HCT116 (cell line): Measurements from ENCODE around the gene TRIM10.
"Not testable (repeated sequence)": the region's sequence is repeated elsewhere in the genome, so short reads cannot be mapped to it uniquely, and the experiment has no call there.

Source experiments
- ATF3 ChIP-seq: IDR thresholded peaks from 2 replicates; pipeline ENCODE4 v1.6.1; 2012
- CTCF ChIP-seq, 3 experiments: fragments of 200-600 bp in 1 of 3; sonication (generic) in 1 of 3; IDR thresholded peaks in 2 of 3; conservative IDR thresholded peaks in 1 of 3; 2 replicates each; pipeline ENCODE4 v1.5.1; 2012 to 2017; ENCODE audit warnings: low read depth in 2 of 3, low read length in 2 of 3, antibody characterized with exemption in 1 of 3, borderline replicate concordance in 1 of 3, control low read depth in 1 of 3, mild to moderate bottlenecking in 1 of 3, mixed read lengths in 1 of 3, mixed run types in 1 of 3, moderate library complexity in 1 of 3; ENCODE audit not compliant: insufficient read depth in 1 of 3
- EZH2 ChIP-seq: fragments of 200-600 bp; sonication (generic); IDR thresholded peaks from 2 replicates; pipeline ENCODE4 v1.6.1; 2017; ENCODE audit warnings: antibody characterized with exemption, mixed run types
- EZH2phosphoT487 ChIP-seq: fragments of 200-600 bp; IDR thresholded peaks from 2 replicates; pipeline ENCODE4 v1.6.1; 2018; ENCODE audit warnings: antibody characterized with exemption, borderline replicate concordance
- FOSL1 ChIP-seq: IDR thresholded peaks from 2 replicates; pipeline ENCODE4 v1.6.1; 2012; ENCODE audit warnings: low read depth
- POLR2A ChIP-seq: IDR thresholded peaks from 2 replicates; pipeline ENCODE4 v1.7.0; 2011; ENCODE audit warnings: borderline replicate concordance; ENCODE audit not compliant: insufficient read depth, insufficient read length; ENCODE audit errors: extremely low read depth
- POLR2AphosphoS5 ChIP-seq: IDR thresholded peaks from 2 replicates; pipeline ENCODE4 v1.6.1; 2011; ENCODE audit warnings: mild to moderate bottlenecking, low read depth, low read length, moderate library complexity
- REST ChIP-seq: IDR thresholded peaks from 2 replicates; pipeline ENCODE4 v1.6.1; 2012; ENCODE audit warnings: low read depth
- SP1 ChIP-seq: IDR thresholded peaks from 2 replicates; pipeline ENCODE4 v1.6.1; 2012; ENCODE audit warnings: low read depth
- TF ChIP-seq, protein P1 (sequence below): IDR thresholded peaks from 2 replicates; pipeline ENCODE4 v1.6.1; 2012

GRCh38 chr6:30165238-30165637 lies 4.2 kb upstream of the TRIM10 start:
- not testable (repeated sequence) for TF ChIP-seq EZH2phosphoT487; EZH2; ATF3; CTCF (IDR thresholded peaks at IDR 0.05 in 2 of 3, conservative IDR thresholded peaks at IDR 0.05 in 1 of 3; ENCODE audit: borderline replicate concordance in 1 of 3, insufficient read depth in 1 of 3, low read depth in 2 of 3, low read length in 2 of 3); POLR2AphosphoS5; POLR2A; REST; SP1; FOSL1
- TF ChIP-seq, protein P1, sequence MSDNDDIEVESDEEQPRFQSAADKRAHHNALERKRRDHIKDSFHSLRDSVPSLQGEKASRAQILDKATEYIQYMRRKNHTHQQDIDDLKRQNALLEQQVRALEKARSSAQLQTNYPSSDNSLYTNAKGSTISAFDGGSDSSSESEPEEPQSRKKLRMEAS, result not testable (repeated sequence)
